HEK293 (cell line): ENCODE measurements around the gene NREP.

Experiments used
- YY2 ChIP-seq: fragments of 450-650 bp; formaldehyde crosslinking; IDR thresholded peaks from 2 replicates; pipeline ENCODE4 v1.5.1; 2016; ENCODE audit warnings: missing biosample characterization, missing genetic modification characterization
- ZNF121 ChIP-seq: fragments of 450-650 bp; formaldehyde crosslinking; IDR thresholded peaks from 2 replicates; pipeline ENCODE4 v1.5.1; 2016; ENCODE audit warnings: missing biosample characterization, missing genetic modification characterization
- ZNF416 ChIP-seq: fragments of 450-650 bp; formaldehyde crosslinking; IDR thresholded peaks from 2 replicates; pipeline ENCODE4 v1.5.1; 2016; ENCODE audit warnings: missing biosample characterization, missing genetic modification characterization
- ZNF548 ChIP-seq: fragments of 450-650 bp; formaldehyde crosslinking; IDR thresholded peaks from 2 replicates; pipeline ENCODE4 v1.5.1; 2016; ENCODE audit warnings: missing biosample characterization, missing genetic modification characterization
- ZNF629 ChIP-seq: fragments of 450-650 bp; formaldehyde crosslinking; IDR thresholded peaks from 2 replicates; pipeline ENCODE4 v1.5.1; 2017; ENCODE audit warnings: missing biosample characterization, missing genetic modification characterization
- ZNF747 ChIP-seq: fragments of 450-650 bp; formaldehyde crosslinking; IDR thresholded peaks from 2 replicates; pipeline ENCODE4 v1.5.1; 2016; ENCODE audit warnings: missing biosample characterization, missing genetic modification characterization
- ZNF768 ChIP-seq: fragments of 450-650 bp; formaldehyde crosslinking; IDR thresholded peaks from 2 replicates; pipeline ENCODE4 v1.5.1; 2018; ENCODE audit warnings: missing biosample characterization, mild to moderate bottlenecking, missing genetic modification characterization
- ZNF777 ChIP-seq: fragments of 450-650 bp; formaldehyde crosslinking; IDR thresholded peaks from 2 replicates; pipeline ENCODE4 v1.5.1; 2017; ENCODE audit warnings: missing biosample characterization, missing genetic modification characterization, borderline replicate concordance
- TF ChIP-seq, protein P1 (sequence below): fragments of 450-650 bp; formaldehyde crosslinking; IDR thresholded peaks from 2 replicates; pipeline ENCODE4 v1.5.1; 2016; ENCODE audit warnings: missing biosample characterization, missing genetic modification characterization
- TF ChIP-seq, protein P2 (sequence below): fragments of 450-650 bp; formaldehyde crosslinking; IDR thresholded peaks from 2 replicates; pipeline ENCODE4 v1.5.1; 2016; ENCODE audit warnings: missing biosample characterization, missing genetic modification characterization

DNA sequence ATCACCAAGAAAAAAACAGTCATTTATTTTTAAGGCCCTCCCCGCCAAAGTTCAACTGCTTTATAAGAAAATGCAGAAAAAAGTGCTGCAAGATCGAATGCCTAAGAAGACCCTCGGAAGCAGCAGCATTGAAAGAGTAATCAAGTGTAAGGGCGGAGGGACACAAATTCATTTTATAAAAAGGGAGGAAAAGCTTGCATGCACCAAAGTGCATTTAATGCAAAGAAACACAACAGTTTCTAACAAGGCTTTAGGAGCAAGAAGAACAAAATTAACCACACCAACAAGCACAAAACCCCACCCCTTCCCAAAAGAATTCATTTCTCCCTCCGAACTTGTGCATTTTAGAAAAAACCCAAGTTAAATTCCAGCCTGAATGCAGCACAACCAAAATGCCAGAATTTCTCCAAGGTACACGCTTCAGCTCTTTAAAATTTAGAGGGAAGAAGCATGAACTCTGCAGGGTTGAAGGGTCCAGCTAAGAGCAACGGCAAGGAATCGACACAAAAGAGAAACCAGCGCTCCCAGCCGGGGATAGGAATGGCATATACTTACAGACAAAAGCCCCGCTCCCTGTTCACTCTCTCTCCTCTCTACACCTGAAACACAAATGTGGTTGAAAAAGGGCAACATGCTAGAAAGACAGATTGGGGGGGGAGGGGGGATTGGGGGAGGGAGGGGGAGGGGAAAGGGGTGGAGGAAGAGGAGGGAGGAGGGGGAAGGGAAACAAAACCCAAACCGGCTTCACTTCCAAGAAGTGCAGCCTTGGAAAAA lies at the start of gene NREP:
- TF ChIP-seq ZNF416 (no peak), ZNF629 (no peak), ZNF768 (tag by site-specific recombination) (no peak), ZNF121 (no peak), YY2 (tag by site-specific recombination) (no peak), ZNF548 (tag by site-specific recombination) (no peak), ZNF777 (no peak), ZNF747 (tag by site-specific recombination) (no peak)
- TF ChIP-seq, protein P1, sequence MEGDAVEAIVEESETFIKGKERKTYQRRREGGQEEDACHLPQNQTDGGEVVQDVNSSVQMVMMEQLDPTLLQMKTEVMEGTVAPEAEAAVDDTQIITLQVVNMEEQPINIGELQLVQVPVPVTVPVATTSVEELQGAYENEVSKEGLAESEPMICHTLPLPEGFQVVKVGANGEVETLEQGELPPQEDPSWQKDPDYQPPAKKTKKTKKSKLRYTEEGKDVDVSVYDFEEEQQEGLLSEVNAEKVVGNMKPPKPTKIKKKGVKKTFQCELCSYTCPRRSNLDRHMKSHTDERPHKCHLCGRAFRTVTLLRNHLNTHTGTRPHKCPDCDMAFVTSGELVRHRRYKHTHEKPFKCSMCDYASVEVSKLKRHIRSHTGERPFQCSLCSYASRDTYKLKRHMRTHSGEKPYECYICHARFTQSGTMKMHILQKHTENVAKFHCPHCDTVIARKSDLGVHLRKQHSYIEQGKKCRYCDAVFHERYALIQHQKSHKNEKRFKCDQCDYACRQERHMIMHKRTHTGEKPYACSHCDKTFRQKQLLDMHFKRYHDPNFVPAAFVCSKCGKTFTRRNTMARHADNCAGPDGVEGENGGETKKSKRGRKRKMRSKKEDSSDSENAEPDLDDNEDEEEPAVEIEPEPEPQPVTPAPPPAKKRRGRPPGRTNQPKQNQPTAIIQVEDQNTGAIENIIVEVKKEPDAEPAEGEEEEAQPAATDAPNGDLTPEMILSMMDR (tag by site-specific recombination): no peak
- TF ChIP-seq, protein P2, sequence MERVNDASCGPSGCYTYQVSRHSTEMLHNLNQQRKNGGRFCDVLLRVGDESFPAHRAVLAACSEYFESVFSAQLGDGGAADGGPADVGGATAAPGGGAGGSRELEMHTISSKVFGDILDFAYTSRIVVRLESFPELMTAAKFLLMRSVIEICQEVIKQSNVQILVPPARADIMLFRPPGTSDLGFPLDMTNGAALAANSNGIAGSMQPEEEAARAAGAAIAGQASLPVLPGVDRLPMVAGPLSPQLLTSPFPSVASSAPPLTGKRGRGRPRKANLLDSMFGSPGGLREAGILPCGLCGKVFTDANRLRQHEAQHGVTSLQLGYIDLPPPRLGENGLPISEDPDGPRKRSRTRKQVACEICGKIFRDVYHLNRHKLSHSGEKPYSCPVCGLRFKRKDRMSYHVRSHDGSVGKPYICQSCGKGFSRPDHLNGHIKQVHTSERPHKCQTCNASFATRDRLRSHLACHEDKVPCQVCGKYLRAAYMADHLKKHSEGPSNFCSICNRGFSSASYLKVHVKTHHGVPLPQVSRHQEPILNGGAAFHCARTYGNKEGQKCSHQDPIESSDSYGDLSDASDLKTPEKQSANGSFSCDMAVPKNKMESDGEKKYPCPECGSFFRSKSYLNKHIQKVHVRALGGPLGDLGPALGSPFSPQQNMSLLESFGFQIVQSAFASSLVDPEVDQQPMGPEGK: no peak
